Measurements from ENCODE around the gene KDM4C. TPM values are rescaled to one million over a fixed set of nuclear protein-coding genes. Genes with fewer than 3 reads are reported as not detected.
A peak's percentile ranks its signal among the peaks of the same experiment; 100 is the strongest.

Gene KDM4C
- total RNA-seq, 1 donor = 50.7 TPM

- Histone ChIP-seq H3K4me1 (ENCODE audit: insufficient read depth, low read length) (peaks cover 4% of the 10 kb centered on the region), H4K20me1 (ENCODE audit: insufficient read depth, low read length) (peaks cover 3% of the 10 kb centered on the region), H3K27ac (ENCODE audit: low read depth, low read length) (no peak overlapping the region), H3K27me3 (ENCODE audit: insufficient read depth, low read length) (no peaks in the 10 kb centered on the region), H3K79me2 (ENCODE audit: insufficient read depth, low read length) (no peaks in the 10 kb centered on the region), H3K9me3 (ENCODE audit: low read depth, low read length) (no peaks in the 10 kb centered on the region), H3K4me2 (ENCODE audit: insufficient read depth, low read length) (no peak overlapping the region), H2AFZ (ENCODE audit: low read length) (no peak overlapping the region), H3K36me3 (ENCODE audit: insufficient read depth, low read length) (no peaks in the 10 kb centered on the region), H3K4me3 (ENCODE audit: insufficient read depth, low read length) (no peak overlapping the region)
- TF ChIP-seq, protein P1, sequence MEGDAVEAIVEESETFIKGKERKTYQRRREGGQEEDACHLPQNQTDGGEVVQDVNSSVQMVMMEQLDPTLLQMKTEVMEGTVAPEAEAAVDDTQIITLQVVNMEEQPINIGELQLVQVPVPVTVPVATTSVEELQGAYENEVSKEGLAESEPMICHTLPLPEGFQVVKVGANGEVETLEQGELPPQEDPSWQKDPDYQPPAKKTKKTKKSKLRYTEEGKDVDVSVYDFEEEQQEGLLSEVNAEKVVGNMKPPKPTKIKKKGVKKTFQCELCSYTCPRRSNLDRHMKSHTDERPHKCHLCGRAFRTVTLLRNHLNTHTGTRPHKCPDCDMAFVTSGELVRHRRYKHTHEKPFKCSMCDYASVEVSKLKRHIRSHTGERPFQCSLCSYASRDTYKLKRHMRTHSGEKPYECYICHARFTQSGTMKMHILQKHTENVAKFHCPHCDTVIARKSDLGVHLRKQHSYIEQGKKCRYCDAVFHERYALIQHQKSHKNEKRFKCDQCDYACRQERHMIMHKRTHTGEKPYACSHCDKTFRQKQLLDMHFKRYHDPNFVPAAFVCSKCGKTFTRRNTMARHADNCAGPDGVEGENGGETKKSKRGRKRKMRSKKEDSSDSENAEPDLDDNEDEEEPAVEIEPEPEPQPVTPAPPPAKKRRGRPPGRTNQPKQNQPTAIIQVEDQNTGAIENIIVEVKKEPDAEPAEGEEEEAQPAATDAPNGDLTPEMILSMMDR (IDR thresholded peaks at IDR 0.05; ENCODE audit: extremely low read depth, low read depth, low read length) = no peak
- no peak for DNase-seq (ENCODE audit: insufficient read length, low spot score, missing footprints)
Observed at GRCh38 chr9:7093040-7093439, 335.3 kb downstream of the KDM4C start.

GRCh38 chr9:7094052-7094451 lies 336.3 kb downstream of the KDM4C start:
- Histone ChIP-seq H4K20me1 (ENCODE audit: insufficient read depth, low read length) (peaks cover 3% of the 10 kb centered on the region), H3K4me3 (ENCODE audit: insufficient read depth, low read length) (no peak overlapping the region), H3K9me3 (ENCODE audit: low read depth, low read length) (no peaks in the 10 kb centered on the region), H3K4me1 (ENCODE audit: insufficient read depth, low read length) (peaks cover 7% of the 10 kb centered on the region), H3K79me2 (ENCODE audit: insufficient read depth, low read length) (no peaks in the 10 kb centered on the region), H3K27me3 (ENCODE audit: insufficient read depth, low read length) (no peaks in the 10 kb centered on the region), H3K27ac (ENCODE audit: low read depth, low read length) (no peak overlapping the region), H3K36me3 (ENCODE audit: insufficient read depth, low read length) (no peaks in the 10 kb centered on the region), H2AFZ (ENCODE audit: low read length) (no peak overlapping the region), H3K4me2 (ENCODE audit: insufficient read depth, low read length) (no peak overlapping the region)
- DNase-seq (ENCODE audit: insufficient read length, low spot score, missing footprints) = peak; percentile 35
- TF ChIP-seq, protein P1 (IDR thresholded peaks at IDR 0.05; ENCODE audit: extremely low read depth, low read depth, low read length) = peak; percentile 27

DNA sequence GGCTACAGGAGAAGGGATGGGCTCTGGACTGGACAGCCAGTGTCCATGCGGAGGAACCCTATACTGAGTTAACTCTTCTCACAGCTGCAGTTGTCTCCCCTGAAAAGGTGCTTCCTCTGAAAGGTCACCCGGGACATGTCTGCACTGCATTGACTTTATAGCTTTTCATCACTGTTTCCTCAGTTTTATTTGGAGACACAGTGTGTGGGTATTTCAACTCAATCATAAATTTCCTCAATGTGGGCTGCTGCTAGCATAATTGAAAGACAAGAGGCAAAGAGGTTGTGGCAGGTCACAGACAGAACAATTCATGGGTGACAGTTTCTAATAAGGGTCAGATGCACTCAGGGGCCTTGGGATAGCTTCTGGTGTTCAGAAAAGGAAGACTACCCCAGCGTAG lies 336.8 kb downstream of the KDM4C start:
- H3K79me2 ChIP-seq (ENCODE audit: insufficient read depth, low read length) = no peaks in the 10 kb centered on the region

DNA sequence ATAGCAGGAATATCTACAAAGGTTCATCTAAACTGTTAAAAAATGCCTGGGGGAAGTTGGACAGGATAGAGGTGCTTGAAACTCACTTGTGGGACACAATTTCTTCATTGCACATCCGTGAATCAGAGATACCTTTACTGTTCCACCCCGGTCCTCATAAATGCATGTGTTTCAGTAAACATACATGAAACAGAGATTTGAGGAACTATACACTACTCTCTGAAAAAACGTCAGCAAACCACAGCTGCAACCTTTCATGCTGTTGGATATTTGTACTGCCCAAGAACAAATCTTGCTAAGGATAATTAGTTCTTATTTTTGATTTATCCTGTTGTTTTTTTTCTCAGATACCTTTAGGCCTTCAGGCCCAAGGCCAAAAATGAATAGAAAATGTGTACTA lies 337.3 kb downstream of the KDM4C start:
- no peak overlapping the region for H2AFZ ChIP-seq (ENCODE audit: low read length)
- DNase-seq (ENCODE audit: insufficient read length, low spot score, missing footprints) = no peak
- peaks cover 7% of the 10 kb centered on the region for H3K4me1 ChIP-seq (ENCODE audit: insufficient read depth, low read length)
- TF ChIP-seq, protein P1 (IDR thresholded peaks at IDR 0.05; ENCODE audit: extremely low read depth, low read depth, low read length) = no peak
- H3K27ac ChIP-seq (ENCODE audit: low read depth, low read length) = no peak overlapping the region
- H3K4me2 ChIP-seq (ENCODE audit: insufficient read depth, low read length) = no peak overlapping the region
- no peaks in the 10 kb centered on the region for H3K9me3 ChIP-seq (ENCODE audit: low read depth, low read length)
- H3K79me2 ChIP-seq (ENCODE audit: insufficient read depth, low read length) = no peaks in the 10 kb centered on the region
- H3K36me3 ChIP-seq (ENCODE audit: insufficient read depth, low read length) = no peaks in the 10 kb centered on the region
- H3K27me3 ChIP-seq (ENCODE audit: insufficient read depth, low read length) = no peaks in the 10 kb centered on the region
- no peak overlapping the region for H3K4me3 ChIP-seq (ENCODE audit: insufficient read depth, low read length)
- H4K20me1 ChIP-seq (ENCODE audit: insufficient read depth, low read length) = peaks cover 3% of the 10 kb centered on the region

More for the DNA sequence above, 336.8 kb downstream of the KDM4C start:
- Histone ChIP-seq H4K20me1 (ENCODE audit: insufficient read depth, low read length) (peaks cover 3% of the 10 kb centered on the region), H3K4me3 (ENCODE audit: insufficient read depth, low read length) (no peak overlapping the region), H3K9me3 (ENCODE audit: low read depth, low read length) (no peaks in the 10 kb centered on the region), H3K27ac (ENCODE audit: low read depth, low read length) (no peak overlapping the region), H3K27me3 (ENCODE audit: insufficient read depth, low read length) (no peaks in the 10 kb centered on the region), H3K4me1 (ENCODE audit: insufficient read depth, low read length) (peaks cover 7% of the 10 kb centered on the region), H3K36me3 (ENCODE audit: insufficient read depth, low read length) (no peaks in the 10 kb centered on the region), H3K4me2 (ENCODE audit: insufficient read depth, low read length) (no peak overlapping the region), H2AFZ (ENCODE audit: low read length) (no peak overlapping the region)
- no peak for DNase-seq (ENCODE audit: insufficient read length, low spot score, missing footprints)
- TF ChIP-seq, protein P1 (IDR thresholded peaks at IDR 0.05; ENCODE audit: extremely low read depth, low read depth, low read length) = no peak

Measured in osteoblast (primary cell).